AML-193 (cell line): ENCODE data around the gene RAD51AP1.

Experiments
- DNase-seq, 2 experiments: peaks; one replicate each; lab custom pipeline; 2025; lab: John Stamatoyannopoulos, UW

The RAD51AP1 gene

GRCh38 chr12:4552191-4552590, 13.5 kb downstream of the RAD51AP1 start:
- no peak for DNase-seq

DNA sequence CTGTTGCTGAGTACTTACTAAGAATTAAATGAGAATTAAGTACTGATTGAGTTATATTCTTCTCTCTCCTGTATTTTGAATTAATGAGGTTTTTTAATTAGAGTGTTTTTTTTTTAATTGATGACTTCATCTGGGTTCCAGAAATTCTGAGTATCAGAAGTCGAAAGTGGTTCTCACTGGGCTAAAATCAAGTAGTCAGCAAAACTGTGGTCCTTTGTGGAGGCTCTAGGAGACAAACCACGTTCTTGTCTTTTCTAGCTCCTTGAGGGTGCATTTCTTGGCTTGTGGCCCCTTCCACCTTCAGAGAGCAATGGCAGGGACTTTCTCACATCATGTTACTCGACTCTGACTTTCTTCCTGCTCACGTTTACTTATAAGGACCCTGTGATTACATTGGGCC, 15.3 kb downstream of the RAD51AP1 start:
- DNase-seq, result no peak

DNA sequence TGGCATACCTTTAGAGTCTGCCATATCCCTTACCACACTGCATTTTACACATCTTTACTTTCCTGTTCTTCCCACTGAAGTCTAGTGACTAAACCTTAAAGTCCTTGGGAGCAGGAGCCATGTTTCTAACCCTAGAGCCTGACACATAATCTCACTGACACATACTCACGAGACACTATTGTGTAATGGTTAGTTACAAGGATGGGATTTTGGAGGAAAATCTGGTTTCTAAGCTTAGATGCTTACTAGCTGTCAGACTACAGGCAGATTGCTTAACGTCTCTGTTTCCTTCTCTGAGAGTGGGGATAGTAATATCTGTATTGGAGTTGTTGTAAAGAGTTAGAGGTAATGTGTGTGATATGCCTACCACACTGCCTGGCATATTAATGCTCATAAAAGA, 17.1 kb downstream of the RAD51AP1 start:
- no peak for DNase-seq

DNA sequence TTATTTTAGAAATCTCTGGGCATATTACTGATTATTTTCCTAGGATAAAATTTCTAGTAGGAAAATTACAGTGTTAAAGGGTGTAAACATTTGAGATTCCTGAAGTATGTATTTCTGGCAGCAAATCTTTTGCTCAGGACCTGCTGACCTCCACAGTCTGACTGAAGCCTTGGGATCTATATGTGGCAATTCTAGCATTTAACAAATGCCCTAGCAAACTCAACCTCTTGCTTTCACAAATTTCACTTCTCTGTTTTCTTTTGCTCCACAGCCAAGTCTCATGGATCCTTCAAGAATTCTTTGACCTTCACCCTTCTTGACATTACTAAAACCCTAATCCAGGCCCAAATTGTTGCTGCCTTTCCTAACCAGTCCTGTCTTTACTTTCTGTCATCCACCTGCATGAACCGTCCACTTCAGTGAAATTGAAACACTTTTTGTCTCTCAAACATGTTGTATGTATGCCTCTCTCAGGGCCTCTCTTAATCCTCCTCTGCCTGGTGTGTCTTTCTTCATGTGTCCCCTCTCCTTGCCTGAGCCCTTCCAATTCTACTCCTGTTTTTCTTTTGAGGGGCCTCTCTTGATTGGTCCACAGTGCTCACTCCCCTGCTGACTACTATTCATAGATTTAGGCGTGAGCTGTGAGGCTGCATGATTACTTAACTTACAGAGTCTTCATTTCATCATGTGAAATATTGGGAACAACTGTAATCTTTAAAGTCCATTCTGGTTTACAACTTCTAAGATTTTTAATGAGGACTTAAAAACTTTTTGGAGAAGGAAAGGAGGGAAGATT, 18.2 kb downstream of the RAD51AP1 start:
- no peak for DNase-seq

- DNase-seq, result no peak
Measured at GRCh38 chr12:4557586-4557985, 18.9 kb downstream of the RAD51AP1 start.

- no peak for DNase-seq
Measured at GRCh38 chr12:4558171-4558570, 19.5 kb downstream of the RAD51AP1 start.

DNA sequence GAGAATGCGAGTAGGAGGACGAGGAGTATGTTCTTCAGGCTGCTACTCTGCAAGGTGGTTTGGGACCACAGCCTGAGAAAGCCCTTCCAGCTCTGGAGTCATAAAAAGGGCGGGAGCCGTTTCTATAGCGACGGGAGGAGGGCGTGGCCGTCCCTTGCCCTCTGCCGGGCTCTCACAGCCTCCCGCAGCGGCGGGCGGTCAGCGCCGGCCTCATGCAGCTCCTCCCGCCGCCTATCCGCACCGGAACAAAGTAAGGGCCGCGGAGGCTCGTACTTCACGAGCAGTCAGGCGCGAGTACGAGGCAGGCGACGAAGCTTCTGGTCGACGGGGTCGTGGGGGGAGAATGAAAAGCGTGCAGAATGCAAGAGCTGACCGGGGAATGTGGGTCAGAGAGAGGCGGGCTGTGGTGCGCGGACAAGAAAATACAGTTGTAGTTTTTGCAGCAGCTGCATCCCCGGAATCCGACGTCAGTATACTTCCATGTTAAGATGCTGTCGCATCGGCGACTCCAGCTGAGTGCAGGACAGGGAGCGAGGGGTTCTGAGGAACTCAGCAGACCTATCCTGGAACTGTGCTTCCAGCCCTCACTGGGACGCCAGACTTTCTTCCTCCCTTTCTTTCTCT, 23.5 kb downstream of the RAD51AP1 start, which contains the start of gene DYRK4:
DYRK4 (plus strand) TSS at position 175 of the 624 bp plus-strand sequence; CDS start at position 213, 38 bp downstream.
- DNase-seq, result no peak

DNA sequence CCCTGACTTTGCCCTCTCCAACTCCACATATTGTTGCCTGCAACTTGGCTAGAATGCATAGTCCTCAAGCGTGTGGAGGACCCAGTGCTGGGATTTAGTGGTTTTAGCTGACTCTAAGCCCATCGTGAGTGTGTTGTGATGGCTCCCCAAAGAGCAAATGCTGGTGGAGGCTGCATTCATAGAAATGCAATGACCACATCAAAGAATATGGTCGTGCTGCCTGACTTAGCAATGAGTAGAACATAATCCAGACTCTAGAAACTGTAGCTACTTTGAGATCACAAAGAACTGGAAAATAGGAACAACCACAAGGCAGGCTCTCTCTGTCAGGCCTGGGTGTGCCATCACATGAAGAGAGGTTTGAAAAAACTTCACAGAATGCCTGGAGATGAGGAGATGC, 24.6 kb downstream of the RAD51AP1 start:
- DNase-seq, result no peak

- no peak for DNase-seq
Measured at GRCh38 chr12:4564818-4565217, 26.1 kb downstream of the RAD51AP1 start.

DNA sequence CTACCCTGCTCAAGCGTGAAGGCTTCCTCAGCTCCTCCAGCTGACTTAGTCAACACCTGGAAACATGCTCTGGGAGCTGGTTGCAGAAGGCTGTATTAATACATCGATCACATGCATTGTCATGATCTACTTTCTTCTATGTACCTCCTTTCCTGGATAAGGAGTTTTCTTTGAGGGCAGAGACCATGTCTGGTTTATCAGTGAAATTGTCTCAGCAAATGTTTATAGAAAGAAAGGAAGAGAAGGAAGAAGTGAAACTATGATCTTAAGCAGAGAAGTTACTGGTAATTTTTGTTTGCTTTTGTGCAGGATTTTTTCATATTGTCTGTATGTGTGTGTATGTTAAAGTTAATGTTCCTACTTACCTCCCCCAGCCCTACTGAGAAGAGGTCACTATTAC, 27.8 kb downstream of the RAD51AP1 start:
- DNase-seq, result no peak

DNA sequence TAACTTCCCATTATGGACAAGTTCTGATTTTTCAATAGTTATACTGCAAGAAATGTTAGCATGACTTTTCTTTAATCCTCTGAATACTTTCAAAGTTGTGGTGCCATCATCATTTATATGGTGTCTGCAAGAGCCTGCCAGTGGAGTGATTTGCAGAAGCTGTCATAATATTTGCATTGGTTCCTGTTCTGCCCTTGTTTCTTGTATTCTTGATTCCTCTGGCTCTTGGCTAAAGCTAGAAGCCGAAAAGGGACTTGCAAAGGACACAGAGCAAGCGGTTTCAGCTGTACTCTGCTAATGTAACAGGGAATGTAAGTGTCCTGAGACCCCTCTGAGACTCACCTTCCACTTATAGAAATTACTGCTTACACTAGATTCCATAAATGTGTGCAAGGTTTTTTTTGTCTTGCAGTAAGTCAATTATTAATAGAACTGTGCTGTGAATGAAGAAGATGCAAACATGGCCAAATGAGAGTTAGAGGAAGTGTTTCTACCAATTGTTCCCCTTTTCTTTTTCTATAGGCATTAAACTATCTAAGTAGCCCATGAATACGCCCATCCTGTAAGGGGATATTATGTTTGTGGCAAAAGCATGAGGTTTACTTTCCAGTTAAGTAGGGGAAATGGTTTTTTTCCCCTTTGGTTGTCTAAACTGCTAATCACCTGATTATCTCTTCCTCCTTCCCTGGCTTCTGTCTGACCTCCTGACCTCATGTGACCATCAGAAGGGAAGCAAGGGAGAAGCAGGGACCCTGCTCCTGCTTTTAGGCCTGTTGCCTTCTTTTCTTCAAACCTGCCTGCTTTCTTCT, 28.6 kb downstream of the RAD51AP1 start:
- peak; percentile 32 to 44 for DNase-seq

- DNase-seq, result no peak
Measured at GRCh38 chr12:4569261-4569660, 30.6 kb downstream of the RAD51AP1 start.

GRCh38 chr12:4572680-4573079, 34.0 kb downstream of the RAD51AP1 start:
- no peak for DNase-seq

DNA sequence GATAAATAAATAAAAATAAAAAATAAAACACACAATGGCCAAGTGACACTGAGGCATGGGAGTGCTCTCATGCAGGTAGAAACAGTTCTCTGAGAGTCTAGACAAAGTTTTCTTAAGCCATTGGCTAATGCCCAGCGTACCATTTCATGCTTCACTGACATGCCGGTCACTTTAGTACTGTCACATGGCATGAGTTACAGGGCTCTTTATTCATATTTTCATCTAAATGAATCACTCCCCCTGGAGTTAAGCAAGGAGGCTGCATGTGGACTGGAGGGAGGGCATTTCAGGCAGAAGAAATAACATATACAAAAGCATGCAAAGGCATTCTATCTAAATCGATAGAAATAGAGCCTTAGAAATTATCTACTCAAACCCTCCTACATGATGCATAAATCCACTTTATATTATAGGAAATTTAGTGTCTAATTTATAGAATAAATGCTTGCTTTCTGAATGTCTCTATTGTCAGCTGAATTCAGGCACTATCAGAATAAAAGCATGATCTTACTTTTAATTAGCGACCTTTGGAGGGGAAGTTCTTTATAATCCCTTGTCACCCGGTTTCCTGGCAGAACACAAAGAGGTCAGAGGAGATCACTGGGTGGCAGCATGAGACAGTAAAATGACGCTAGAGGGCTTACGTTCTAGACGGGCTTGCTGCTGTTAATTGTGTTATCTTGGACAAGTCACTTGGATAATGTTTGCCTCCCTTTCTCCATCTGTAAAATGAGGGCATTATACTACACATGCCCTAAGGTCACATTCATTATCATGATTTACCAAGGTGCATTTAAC, 40.8 kb downstream of the RAD51AP1 start:
- no peak for DNase-seq

- DNase-seq, result no peak
Measured at GRCh38 chr12:4580281-4580688, 41.6 kb downstream of the RAD51AP1 start.

- no peak for DNase-seq
Measured at GRCh38 chr12:4584281-4584680, 45.6 kb downstream of the RAD51AP1 start.

DNA sequence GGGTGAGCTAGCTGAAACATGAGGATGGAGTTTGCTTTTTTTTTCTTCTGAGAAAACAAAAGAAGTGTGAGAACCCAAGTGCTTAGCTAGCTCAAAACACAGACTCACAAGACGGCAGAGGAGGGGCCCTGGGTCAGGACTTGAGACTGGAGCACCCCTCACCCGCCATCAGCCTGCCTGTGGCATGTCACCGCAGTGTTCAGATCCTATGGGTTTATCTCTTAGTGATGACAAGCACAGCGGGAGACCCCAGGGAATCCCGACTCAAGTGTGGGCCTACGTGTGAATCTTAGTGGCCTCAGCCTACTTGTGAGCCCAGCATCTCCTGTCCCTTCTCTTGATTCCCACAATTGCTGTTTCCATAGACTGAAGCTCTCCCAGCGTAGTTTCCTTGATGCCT, 46.2 kb downstream of the RAD51AP1 start:
- no peak for DNase-seq

- no peak for DNase-seq
Measured at GRCh38 chr12:4586500-4586899, 47.8 kb downstream of the RAD51AP1 start.

DNA sequence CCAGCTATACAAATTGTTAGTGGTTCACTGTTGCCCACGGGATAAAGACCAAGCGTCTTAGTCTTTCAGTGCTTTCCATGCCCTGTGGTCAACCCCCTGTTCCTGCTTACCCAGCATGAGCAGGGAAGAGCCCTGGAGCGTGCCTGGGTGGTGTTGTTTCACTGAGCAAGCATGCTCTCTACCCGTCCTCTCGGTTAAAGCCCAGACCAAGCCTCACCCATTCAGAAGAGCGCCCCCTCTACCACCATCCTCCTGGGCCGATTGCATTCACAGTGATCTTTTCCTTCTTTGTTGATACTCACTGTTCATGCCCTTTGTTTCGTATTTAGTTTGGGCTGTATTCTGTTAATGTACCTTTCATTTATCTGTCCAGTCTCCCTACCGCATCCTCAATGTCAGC, 48.4 kb downstream of the RAD51AP1 start:
- no peak for DNase-seq

DNA sequence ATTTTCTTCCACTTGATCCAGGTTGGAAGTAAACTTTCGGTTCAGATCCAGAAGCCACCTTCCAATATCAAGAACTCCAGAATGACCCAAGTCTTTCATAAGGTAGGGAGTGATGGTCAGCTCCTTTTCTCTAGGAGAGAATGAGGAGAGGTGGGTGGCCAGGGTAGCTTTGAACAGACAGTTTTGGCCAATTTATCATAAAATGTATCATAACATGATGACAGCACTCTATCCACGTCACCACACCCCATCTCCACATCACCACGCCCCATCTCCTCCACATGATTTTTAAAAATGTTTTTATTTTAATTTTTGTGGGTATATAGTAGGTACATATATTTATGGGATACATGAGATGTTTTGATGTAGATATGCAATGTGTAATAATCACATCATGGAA, 50.2 kb downstream of the RAD51AP1 start:
- DNase-seq, result no peak

GRCh38 chr12:4589941-4590340, 51.3 kb downstream of the RAD51AP1 start:
- no peak for DNase-seq

DNA sequence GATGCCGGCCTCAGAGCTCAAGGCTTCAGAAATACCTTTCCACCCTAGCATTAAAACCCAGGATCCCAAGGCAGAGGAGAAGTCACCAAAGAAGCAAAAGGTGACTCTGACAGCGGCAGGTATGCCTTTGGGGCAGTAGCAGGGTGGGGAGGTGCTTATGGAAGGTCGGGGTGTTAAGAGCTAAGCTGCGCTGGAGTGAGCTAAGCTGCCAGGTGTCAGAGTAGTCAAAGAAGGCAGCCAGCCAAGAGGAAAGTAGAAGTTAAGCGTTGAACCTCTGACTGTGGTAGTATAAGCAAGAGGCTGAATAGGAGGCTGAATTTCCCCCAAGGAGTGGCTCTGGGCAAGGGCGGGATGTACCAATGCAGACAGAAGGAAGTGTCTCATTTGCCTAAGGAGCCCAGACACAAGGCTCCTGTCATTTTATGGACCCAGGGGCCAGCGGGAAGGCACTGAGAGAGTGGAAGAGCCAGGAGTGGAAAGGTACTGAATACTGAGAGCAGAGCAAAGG, 52.5 kb downstream of the RAD51AP1 start:
- no peak for DNase-seq
